Measurements from ENCODE around the gene ERICH2. TPM values are rescaled to one million over a fixed set of nuclear protein-coding genes. Genes with fewer than 3 reads are reported as not detected.
"Not testable (repeated sequence)": the region's sequence is repeated elsewhere in the genome, so short reads cannot be mapped to it uniquely, and the experiment has no call there.

The ERICH2 gene
- total RNA-seq, 1 experiment from 2014 or later: 7.2 TPM

DNA sequence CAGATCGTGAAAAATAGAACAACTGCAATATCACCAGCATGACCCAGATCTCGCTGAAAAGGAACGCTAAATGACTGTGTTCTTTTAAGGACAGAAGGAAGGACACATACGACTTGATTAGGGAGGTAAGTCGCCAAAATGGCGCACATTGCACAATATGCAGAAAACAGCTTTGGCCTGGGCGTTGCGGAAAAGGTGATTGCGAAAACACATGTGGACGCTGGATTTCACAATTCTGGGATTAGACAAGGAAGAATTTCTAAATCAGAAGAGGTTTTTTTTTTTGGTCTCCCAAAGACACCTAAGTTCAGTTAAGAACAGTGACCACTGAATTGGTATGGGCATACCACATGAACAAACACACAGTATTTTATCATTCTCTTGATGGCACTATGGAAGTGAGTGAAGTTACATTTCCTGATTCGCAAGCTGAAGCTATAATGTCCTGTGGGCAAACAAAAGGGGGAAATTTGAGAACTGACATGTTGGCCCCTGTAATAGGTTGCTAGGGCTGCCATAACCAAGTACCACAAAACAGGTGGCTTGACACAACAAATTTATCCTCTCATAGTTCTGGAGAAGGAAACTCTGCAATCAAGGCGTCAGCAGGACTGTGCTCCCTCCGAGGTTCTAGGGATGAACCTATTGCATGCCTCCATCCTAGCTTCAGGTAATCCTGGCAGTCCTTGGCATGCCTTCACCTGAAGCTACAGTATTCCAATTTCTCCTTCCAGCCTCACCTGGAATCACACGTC, 25.8 kb upstream of the ERICH2 start:
- H3K27ac Mint-ChIP-seq (ENCODE audit: low read depth, unreplicated experiment): peak overlapping the region; percentile 95
- TF ChIP-seq, protein P1, sequence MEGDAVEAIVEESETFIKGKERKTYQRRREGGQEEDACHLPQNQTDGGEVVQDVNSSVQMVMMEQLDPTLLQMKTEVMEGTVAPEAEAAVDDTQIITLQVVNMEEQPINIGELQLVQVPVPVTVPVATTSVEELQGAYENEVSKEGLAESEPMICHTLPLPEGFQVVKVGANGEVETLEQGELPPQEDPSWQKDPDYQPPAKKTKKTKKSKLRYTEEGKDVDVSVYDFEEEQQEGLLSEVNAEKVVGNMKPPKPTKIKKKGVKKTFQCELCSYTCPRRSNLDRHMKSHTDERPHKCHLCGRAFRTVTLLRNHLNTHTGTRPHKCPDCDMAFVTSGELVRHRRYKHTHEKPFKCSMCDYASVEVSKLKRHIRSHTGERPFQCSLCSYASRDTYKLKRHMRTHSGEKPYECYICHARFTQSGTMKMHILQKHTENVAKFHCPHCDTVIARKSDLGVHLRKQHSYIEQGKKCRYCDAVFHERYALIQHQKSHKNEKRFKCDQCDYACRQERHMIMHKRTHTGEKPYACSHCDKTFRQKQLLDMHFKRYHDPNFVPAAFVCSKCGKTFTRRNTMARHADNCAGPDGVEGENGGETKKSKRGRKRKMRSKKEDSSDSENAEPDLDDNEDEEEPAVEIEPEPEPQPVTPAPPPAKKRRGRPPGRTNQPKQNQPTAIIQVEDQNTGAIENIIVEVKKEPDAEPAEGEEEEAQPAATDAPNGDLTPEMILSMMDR (IDR thresholded peaks at IDR 0.05; ENCODE audit: unreplicated experiment): no peak
- ChIA-PET CTCF (interaction anchor here (0.7 to 1.6 kb wide), 3 partner anchors 8 to 336 kb away, joined by 3 to 4 read pairs (median 3); no protein-coding TSS in a partner anchor), POLR2A (interaction anchor here (0.6 to 2.0 kb wide), 10 partner anchors 9 to 1205 kb away, joined by 3 to 8 read pairs (median 4); partner anchors contain the start of gene ERICH2)
- H3K4me1 Mint-ChIP-seq (ENCODE audit: insufficient read depth, unreplicated experiment): peaks cover 31% of the 10 kb centered on the region
- no peaks in the 10 kb centered on the region for H3K9me3 Mint-ChIP-seq (ENCODE audit: unreplicated experiment)
- no peaks in the 10 kb centered on the region for H3K36me3 Mint-ChIP-seq (ENCODE audit: insufficient read depth, unreplicated experiment)
- H3K27me3 Mint-ChIP-seq (ENCODE audit: insufficient read depth, unreplicated experiment): no peaks in the 10 kb centered on the region
- BruUV-seq (replicated peaks): no TSS peak
- H3K4me3 Mint-ChIP-seq (ENCODE audit: unreplicated experiment): peak overlapping the region; percentile 48
- peak; percentile 95 for DNase-seq (ENCODE audit: unreplicated experiment)
- intact Hi-C loops (cut with micrococcal nuclease): no loop called here

DNA sequence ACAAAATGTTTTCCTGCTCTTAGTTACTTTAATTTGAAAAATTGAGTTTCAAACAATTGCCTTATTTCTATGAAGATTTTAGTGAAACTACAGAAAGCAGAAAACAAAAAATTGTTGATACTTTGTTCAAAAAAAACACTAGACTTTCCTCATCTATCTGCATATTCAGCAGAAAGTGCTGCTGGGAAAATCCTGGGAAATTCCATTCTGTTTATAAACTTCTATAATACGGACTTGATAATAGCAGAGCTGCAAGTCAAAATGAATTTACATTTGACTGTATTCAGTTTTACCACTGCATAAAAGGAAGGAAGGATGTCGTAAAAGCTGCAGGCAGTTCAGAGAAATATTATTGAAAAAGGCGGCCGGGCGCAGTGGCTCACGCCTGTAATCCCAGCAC, 24.9 kb upstream of the ERICH2 start:
- TF ChIP-seq, protein P1 (IDR thresholded peaks at IDR 0.05; ENCODE audit: unreplicated experiment): no peak
- CTCF ChIA-PET: interaction anchor here (1.6 kb wide), 1 partner anchor 336 kb away, joined by 3 read pairs; no protein-coding TSS in a partner anchor
- Mint-ChIP-seq H3K4me3 (ENCODE audit: unreplicated experiment) (no peak overlapping the region), H3K36me3 (ENCODE audit: insufficient read depth, unreplicated experiment) (no peaks in the 10 kb centered on the region), H3K27ac (ENCODE audit: low read depth, unreplicated experiment) (peak overlapping the region; percentile 95), H3K4me1 (ENCODE audit: insufficient read depth, unreplicated experiment) (peaks cover 27% of the 10 kb centered on the region), H3K9me3 (ENCODE audit: unreplicated experiment) (no peaks in the 10 kb centered on the region), H3K27me3 (ENCODE audit: insufficient read depth, unreplicated experiment) (no peaks in the 10 kb centered on the region)
- intact Hi-C loops (cut with micrococcal nuclease): no loop called here
- no TSS peak for BruUV-seq (replicated peaks)
- DNase-seq (ENCODE audit: unreplicated experiment): no peak
- POLR2A ChIA-PET: interaction anchor here (0.6 to 2.0 kb wide), 3 partner anchors 63 to 728 kb away, joined by 3 to 5 read pairs (median 3); no protein-coding TSS in a partner anchor

DNA sequence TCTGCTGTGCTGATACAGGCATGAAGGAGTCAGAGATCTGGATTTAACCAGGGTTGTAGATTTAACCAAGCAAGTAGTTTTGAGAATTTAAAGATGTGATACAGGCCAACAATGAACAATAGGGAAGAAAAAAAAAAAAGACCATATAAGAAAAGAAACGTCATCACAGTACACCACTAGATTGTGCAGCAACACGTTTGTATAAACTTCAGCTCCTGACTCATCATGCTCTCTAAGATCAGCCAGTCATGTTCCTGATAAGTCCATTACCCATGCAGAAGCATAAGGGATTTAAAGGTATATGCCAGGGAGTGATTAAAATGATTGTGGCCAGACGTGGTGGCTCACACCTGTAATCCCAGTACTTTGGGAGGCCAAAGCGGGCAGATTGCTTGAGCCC, 22.3 kb upstream of the ERICH2 start:
- Mint-ChIP-seq H3K27ac (ENCODE audit: low read depth, unreplicated experiment) (peak overlapping the region; percentile 90), H3K4me3 (ENCODE audit: unreplicated experiment) (peak overlapping the region; percentile 57), H3K27me3 (ENCODE audit: insufficient read depth, unreplicated experiment) (no peaks in the 10 kb centered on the region), H3K36me3 (ENCODE audit: insufficient read depth, unreplicated experiment) (no peaks in the 10 kb centered on the region), H3K9me3 (ENCODE audit: unreplicated experiment) (no peaks in the 10 kb centered on the region), H3K4me1 (ENCODE audit: insufficient read depth, unreplicated experiment) (peaks cover 27% of the 10 kb centered on the region)
- TF ChIP-seq, protein P1 (IDR thresholded peaks at IDR 0.05; ENCODE audit: unreplicated experiment): no peak
- peak; percentile 85 for DNase-seq (ENCODE audit: unreplicated experiment)
- intact Hi-C loops (cut with micrococcal nuclease): no loop called here
- CTCF ChIA-PET: interaction anchor here (0.6 to 1.2 kb wide), 4 partner anchors 9 to 338 kb away, joined by 3 to 8 read pairs (median 4); no protein-coding TSS in a partner anchor
- BruUV-seq (replicated peaks): no TSS peak
- POLR2A ChIA-PET: interaction anchor here (0.6 to 2.2 kb wide), 5 partner anchors 9 to 704 kb away, joined by 3 to 22 read pairs (median 4); partner anchors contain the start of gene ERICH2

DNA sequence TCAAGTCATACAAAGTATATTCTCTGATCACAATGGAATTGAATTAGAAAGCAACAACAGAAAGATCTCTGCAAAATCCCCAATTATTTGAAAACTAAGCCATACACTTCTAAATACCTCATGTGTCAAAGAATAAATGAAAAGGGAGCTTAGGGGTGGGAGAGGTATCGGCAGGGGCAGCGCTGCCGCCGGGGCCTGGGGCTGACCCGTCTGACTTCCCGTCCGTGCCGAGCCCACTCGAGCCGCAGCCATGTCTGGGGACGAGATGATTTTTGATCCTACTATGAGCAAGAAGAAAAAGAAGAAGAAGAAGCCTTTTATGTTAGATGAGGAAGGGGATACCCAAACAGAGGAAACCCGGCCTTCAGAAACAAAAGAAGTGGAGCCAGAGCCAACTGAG, 18.6 kb upstream of the ERICH2 start:
- BruUV-seq (replicated peaks); H3K4me1 Mint-ChIP-seq (ENCODE audit: insufficient read depth, unreplicated experiment); H3K9me3 Mint-ChIP-seq (ENCODE audit: unreplicated experiment); H3K27me3 Mint-ChIP-seq (ENCODE audit: insufficient read depth, unreplicated experiment); POLR2A ChIA-PET; H3K27ac Mint-ChIP-seq (ENCODE audit: low read depth, unreplicated experiment); DNase-seq (ENCODE audit: unreplicated experiment); H3K36me3 Mint-ChIP-seq (ENCODE audit: insufficient read depth, unreplicated experiment); H3K4me3 Mint-ChIP-seq (ENCODE audit: unreplicated experiment); intact Hi-C loops (cut with micrococcal nuclease): not testable (repeated sequence)
- CTCF ChIA-PET: interaction anchor here (0.6 to 1.3 kb wide), 2 partner anchors 61 to 64 kb away, joined by 3 to 6 read pairs; no protein-coding TSS in a partner anchor

Measured in MCF 10A (cell line).